HG03045 (cell line): ENCODE data around the gene LENG9.

Experiments
- ATAC-seq: cut with Tn5 transposase; IDR thresholded peaks from one replicate; pipeline ENCODE4 v1.9.1; 2021; ENCODE audit warnings: mild to moderate bottlenecking, moderate library complexity; ENCODE audit not compliant: unreplicated experiment

The LENG9 gene

DNA sequence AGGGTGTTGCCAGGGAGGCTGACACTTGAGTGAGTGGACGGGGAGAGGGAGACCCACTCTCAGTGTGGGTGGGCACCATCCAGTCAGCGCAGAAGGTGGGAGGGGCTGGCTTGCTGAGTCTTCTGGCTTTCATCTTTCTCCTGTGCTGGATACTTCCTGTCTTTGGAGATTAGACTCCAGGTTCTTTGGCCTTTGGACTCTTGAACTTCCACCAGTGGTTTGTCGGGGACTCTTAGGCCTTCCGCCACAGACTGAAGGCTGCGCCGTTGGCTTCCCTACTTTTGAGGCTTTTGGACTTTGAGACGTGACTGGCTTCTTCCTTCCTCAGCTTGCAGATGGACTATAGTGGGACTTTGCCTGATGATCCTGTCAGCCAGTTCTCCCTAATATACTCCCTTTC is 18.8 kb downstream of the LENG9 start:
- ATAC-seq: no peak

DNA sequence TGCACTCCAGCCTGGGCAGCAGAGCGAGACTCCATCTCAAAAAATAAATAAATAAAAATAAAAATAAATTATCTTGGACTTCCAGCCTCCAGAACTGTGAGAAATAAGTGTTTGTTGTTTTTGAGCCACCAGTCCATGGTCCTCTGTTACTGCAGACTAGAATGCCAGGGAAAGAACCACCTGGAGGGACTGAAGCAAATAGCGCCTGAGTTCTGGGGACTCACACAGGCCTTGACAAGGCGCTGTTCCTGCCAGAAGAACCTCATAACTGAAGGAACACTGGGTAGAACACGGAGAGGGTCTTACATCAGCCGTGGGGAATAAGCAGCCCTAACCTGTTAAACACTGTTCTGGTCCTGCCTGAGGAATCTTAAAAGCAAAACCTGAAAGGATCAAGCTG is 22.9 kb downstream of the LENG9 start:
- no peak for ATAC-seq

DNA sequence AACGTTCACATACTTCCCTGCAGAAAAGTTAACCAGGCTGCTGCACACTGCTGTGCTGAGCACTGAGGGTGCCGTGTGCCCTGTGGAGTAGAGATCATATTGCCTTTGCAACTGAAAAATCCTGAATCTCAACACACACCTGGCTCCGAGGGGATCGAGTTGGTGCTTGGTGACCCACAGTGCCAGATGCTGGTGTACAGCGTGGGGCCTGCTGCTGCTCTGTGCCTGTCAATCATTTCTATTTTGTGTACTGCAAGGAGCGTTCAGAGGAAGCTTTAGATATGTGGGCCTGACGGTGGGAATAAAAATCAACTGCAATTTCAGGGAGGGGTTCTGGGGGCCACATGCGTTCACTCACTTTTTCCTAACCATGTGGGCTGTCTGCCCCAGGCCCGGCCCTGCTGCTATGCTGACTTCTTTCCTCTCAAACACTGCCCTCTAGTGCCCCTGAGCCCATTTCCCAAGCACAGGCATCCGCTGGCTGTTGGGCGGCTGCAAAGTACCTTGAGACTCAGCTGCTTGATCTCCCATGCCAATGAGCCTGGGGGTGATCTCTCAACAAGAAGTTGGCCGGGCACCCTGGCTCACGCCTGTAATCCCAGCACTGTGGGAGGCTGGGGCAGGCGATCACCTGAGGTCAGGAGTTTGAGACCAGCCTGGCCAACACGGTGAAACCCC is 24.3 kb downstream of the LENG9 start:
- no peak for ATAC-seq

DNA sequence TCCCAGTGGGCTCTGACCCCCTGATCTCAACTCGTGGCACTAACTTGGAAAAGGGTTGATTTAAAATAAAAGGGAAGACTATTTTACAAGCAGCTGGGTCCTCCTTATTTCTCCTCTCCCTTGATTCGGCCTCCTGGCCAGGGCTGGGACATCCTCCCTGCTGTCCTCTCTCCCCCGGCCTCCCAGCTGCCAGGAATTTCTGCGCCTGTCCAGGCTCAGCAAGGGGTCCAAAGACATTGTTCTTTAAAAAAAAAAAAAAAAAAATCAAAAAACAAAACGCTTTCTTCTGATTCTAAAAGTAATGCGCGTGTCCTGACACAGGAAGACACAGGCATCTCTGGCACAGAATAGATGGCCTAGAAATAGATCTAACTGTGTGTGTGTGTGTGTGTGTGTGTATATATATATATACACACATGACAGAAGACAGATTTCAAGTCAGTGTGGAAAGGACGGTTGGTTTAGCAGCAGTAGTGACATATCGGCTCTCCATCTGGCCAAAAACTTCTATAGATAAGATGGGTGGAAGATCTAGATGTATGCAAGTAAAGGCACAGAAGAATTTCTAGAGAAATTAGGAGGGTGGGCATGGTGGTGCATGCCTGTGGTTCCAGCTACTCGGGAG is 26.8 kb downstream of the LENG9 start:
- ATAC-seq: no peak

DNA sequence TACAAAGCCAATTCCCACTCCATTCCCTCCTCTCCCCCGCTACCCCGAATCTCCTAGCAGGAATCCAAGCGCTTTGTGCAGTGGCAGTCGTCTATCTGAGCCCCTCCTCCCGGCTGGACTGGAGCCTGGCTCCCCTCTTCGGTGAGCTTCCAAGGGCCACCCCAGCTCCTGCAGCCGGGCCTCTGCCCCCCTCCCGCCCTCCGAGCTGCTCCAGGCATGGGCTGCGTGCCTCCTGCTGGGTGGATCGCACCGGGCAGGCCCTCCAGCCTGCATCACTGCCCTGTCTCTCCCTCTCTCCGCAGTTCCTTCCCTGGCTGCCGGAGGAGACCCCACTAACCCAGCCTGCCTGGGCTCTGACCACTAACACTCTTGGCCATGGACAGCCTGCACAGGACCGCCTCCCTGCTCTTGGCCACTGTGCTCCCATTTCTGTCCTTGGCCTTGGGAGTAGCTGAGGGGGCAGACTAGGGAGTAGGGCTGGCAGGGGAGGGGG is 27.5 kb downstream of the LENG9 start:
- ATAC-seq: no peak

DNA sequence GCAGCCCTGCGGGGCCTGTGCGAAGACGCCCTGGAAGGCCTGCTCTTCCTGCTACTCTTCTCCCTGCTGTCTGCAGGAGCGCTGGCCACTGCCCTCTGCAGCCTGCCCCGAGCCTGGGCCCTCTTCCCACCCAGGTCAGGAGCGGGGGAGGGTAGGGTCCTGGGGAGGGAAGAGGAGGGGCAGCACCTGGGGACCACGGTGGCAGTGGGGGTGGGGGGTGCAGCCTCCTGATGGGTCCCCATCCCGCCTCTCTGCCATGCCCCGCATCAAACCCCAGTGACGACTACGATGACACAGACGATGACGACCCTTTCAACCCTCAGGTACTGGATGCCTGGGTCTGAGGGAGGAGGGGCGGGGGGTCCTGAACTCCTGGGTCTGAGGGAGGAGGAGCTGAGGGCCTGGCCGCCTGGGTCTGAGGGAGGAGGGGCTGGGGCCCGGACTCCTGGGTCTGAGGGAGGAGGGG is 28.0 kb downstream of the LENG9 start:
- no peak for ATAC-seq

DNA sequence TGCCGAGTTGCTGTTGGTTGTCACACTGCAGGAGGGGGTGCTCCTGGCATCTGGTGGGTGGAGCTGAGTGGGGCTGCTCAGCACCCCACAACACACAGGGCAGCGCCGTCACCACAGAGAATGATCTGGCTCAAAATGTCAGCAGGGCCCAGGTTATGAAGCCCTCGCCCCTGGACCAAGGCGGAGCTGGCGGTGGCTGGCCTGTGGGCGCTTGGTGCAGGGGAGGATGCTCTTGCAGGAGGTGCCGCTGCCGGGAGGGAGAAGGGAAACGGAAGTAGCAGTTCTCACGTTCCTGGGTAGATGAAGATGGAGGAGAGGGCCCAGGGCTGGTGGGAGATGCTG is 28.7 kb downstream of the LENG9 start:
- ATAC-seq: no peak

DNA sequence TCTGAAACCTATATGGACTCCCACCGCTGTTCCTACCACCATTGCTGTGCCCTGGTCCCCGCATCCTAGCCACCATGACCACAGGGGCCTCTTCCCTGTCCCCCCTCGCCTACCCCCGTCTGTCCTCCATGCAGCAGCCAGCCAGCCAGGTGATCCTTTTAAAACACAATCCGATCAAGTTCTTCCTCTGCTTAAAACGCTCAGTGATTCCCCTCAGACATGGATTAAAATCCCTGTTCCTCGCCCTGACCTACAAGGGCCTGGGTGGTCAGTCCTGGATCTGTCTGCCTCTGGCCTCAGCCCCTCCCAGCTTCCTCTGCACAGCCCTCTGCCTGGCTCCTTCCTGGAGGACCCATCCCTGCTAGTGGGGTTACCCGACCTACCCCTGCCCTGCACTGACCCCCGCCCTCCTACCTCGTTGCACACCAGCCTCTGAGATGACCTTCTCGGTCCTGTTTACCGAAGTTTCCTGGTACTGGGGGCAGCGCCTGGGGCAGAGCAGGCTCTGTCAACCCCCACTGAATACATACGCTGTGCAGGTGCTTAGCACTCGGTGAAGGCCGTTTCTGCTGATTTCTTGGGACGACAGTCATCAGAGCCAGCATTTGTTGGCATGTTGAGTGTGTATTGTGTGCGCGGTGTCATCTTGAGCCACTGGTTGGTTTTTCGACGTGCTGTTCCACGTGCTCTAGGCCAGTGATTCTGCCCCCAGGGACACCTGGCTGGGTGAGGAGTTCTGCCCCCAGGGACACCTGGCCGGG is 29.3 kb downstream of the LENG9 start:
- ATAC-seq: no peak

DNA sequence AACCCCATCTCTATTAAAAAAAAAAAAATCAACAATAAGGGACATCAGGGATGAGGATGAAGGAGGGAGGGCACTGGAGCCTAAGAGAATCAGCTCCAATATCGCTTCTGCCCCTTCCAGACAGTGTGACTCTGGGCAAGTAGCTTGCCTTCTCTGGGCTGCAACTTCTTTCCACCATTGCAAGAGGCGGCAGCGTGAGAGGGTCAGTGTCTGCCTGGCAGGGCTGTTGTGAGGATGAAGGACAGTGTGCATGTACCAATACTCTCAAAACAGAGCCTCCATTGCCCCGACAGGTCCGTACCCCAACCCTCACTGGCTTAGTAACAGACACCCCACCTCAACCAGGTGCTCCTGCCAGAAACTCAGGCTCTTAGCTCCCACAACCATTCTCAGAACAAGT is 29.9 kb downstream of the LENG9 start:
- no peak for ATAC-seq

DNA sequence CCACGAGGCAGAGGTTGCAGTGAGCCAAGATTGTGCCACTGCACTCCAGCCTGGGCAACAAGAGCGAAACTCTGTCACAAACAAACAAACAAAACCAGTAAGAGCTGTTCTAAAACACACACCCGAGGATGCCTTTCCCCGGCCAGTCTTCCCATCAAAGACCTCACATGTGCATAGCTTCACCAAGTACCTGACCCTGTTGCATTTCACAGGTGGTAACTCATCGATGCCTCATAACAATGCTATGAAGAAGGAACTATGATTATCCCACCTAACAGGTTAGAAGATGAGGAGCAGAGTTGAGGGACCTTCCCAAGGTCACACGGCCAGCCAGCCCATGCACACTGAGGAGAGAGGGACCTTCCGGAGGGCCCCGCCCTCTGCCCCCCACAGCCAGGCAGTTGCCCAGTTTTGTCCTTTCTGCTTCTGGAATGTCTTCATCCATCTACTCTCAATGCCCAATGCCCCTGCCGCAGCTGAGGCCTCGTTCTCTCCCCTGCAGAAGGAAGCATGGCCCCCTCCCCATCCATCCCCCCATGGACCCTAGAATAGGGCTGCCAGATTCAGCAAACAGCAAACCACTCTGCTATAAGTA is 31.3 kb downstream of the LENG9 start:
- ATAC-seq: no peak

DNA sequence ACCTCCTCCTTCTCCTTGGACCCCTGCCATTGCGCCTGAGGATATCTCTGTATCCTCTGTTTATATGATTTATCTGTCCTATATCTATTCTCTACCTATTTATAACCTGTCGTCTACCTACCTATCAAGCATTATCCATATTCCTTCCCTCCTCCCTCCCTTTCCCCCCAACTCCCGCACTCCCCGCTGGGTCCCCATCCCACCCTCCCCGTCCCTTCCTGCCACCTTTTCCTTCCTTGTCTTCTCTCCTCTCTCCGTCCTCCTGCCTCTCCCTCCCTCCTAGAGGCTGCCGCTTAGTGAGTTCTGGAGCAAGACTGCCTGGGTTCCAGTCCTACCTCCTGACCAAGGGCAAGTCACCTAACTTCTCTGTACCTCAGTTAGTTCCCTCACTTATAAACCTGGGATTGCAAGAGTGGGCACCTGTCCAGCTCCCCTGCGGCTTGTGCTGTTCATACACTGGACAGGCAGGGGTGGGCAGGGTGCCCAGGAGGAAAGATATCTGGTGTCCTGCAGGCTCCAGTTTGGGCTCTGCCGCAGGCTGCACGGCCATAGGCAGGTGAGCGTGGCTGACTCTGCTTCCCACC is 32.2 kb downstream of the LENG9 start:
- no peak for ATAC-seq

DNA sequence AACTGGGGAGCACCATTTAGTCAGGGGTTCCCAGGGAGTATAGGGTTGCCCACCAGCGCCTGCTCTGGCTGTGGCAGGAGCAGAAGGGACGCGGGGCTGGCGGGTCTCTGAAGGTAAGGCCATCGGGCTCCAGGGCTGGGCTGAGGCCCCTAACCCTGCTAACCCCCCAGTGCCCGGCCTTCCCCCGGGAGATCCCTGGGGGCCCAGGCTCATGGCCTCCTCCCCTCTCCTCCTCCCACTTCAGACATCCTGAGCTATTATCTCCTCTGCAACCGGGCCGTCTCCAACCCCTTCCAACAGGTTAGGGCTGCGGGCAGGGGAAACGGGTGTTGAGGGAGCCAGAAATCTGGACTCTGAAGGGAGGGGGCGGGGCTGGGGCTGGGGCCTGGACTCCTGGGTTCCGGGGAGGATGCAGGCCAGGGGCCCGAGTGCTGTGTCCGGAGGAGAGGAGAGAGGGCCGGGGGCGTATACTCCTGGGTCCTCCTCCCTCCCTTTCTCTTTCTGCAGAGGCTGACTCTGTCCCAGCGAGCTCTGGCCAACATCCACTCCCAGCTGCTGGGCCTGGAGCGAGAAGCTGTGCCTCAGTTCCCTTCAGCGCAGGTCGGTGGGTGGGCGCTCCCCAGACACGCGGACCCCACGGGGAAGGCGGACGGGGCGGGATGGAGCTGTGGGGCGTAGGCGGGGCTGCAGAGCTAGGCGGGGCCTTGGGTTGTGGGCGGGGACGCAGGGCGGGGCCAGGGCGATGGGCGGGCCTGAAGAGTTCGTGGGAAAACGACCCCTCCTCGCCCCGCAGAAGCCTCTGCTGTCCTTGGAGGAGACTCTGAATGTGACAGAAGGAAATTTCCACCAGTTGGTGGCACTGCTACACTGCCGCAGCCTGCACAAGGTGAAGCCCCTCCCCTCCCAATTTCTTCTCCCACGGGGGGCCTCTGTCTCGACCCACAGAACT is 33.0 kb downstream of the LENG9 start:
- ATAC-seq: no peak

DNA sequence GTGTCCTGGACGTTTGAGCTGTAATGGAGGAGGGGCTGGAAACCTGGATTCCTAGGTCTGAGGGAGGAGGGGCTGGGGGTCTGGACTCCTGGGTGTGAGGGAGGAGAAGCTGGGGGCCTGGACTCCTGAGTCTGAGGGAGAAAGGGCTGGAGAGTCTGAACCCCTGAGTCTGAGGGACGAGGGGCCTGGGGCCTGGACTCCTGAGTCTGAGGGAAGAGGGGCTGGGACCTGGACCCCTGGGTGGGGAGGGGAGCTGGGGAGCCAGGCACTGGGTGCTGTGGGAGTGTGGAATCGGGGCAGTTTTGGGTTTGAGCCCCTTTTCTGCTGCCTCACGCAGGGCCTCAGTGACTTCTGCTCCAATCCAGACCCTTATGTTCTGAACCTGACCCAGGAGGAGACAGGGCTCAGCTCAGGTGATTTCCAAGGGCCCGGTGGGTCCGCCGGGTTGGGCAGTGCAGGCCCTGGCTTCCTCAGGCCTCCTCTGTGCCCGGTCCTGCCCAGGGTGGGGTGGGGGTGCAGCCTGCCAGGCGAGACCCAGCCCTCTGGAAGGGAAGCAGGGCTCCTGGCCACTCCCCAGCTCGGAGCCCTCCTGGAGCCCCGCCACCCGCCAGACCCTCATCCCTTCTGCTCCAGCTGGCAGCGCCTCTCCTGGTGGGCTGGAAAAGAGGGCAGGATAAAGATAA is 33.9 kb downstream of the LENG9 start:
- ATAC-seq: no peak

DNA sequence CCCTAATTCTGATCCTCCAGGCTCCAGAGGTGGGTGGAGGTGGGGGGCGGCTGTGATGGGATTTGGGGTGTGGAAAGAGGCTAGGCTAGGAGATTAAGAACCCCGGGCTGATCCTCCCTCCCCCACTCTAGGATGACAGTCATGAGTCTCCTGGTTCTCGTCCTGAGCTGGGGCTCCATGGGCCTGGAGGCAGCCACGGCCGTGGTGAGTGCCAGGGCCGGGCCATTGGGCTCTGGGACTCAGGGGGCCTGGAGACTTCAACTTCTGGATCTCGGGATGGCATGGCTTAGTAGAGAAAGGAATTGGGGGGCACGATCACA is 34.4 kb downstream of the LENG9 start:
- ATAC-seq: no peak

DNA sequence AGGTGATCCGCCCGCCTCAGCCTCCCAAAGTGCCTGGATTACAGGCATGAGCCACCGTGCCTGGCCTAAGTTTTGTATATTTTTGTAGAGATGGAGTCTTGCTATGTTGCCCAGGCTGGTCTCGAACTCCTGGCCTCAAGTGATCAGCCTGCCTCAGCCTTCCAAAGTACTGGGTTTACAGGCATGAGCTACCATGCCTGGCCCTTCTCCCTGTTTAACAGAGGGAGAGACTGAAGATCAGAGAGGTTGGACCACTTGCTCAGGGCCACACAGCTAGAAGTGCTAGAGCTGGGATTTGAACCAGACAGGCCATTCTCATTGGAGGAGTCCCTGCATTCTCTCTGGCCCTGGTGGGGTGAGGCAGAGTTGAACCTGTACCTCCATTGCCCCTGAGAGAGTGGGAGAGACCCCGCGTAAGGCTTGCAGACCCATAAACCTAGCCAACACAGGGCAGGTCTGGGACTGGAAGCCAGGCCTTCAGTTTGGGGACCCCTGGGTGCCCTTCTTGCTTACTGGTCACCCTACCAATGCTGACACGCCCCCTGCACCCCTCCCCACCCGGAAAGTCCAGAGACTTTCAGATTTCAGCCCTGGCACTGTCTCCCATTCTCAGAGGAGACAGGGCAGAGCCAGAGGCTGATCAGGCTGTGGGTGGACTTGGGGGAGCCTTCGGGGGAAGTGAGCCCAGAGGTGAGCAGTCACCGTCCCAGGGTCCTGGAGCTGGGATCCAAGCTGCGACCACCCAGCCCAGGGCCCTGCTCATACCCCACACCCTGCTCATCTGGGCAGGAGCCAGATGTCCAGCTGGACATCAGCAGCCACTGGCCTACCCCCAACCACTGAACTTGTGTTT is 35.0 kb downstream of the LENG9 start:
- ATAC-seq: no peak

DNA sequence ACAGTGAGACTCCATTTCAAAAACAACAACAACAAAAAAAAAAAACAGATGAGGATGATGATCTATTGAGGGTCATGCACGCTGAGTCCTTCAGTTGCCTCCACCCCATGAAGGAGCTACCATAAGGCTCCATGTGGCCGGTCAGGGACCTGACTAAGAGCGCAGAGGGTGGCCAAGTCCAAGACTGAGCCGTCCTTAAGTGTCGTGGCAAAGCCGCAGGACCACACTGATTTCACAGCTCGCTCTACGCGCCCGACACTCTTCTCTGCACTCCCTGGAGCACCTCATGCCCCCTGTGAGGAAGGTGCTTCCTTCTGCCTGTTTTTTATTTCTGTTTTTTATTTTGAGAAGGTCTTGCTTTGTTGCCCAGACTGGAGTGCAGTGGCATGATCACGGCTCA is 36.0 kb downstream of the LENG9 start:
- no peak for ATAC-seq

DNA sequence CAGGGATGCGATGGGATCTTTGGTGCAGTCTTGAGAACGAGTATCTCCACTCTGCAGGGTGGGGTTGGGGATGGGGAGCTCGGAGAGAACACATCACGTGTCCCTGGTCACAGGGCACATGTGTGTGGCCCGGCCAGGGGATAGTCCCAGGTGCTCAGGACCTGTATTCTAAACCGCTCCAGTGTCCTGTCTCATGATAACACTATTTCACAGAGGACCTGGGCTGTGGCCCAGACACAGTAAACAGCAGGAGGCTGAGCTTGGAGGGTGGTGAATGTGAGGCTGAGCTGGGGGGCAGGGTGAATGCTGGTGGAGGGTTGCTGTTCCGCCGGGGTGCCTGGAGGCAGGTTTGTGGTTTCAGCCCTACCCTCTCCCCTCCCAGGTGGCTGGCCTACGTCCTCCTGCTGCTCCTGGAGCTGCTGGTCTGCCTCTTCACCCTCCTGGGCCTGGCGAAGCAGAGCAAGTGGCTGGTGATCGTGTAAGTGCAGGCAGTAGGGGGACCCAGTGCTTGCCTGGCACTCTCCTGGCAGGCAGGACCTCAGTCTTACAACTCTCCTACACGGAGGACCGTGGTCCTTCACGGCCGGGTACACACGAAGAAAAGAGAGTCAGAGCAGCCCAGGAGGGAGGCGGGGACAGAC is 37.2 kb downstream of the LENG9 start:
- no peak for ATAC-seq

DNA sequence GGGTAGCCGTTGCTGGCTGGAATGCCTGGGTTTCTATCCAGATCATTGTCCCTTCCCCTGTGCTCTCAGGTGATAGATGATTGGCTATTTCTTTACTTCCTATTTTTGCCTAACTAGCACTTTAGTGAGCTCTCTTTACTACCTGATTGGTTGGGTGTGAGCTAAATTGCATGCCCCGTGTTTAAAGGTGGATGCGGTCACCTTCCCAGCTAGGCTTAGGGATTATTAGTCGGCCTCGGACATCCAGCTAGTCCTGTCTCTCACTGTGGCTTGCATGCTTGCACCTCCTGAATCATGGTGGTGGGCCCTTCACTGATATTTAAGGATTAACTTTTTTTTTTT is 38.2 kb downstream of the LENG9 start:
- no peak for ATAC-seq
